ENCODE measurements around the gene PTGES. TPM values are rescaled to one million over a fixed set of nuclear protein-coding genes. Genes with fewer than 3 reads are reported as not detected.
"Not testable (repeated sequence)": the region's sequence is repeated elsewhere in the genome, so short reads cannot be mapped to it uniquely, and the experiment has no call there.

PTGES gene
- total RNA-seq, 2 donors from 2014 or later, result 2.5 to 5.0 TPM

GRCh38 chr9:129751841-129752801 is 721 bp downstream of the PTGES start:
- peak; percentile 80 for ATAC-seq
- intact Hi-C loops (cut with DNase I, micrococcal nuclease), result no loop called here
- peak; percentile 64 to 72 for DNase-seq

DNA sequence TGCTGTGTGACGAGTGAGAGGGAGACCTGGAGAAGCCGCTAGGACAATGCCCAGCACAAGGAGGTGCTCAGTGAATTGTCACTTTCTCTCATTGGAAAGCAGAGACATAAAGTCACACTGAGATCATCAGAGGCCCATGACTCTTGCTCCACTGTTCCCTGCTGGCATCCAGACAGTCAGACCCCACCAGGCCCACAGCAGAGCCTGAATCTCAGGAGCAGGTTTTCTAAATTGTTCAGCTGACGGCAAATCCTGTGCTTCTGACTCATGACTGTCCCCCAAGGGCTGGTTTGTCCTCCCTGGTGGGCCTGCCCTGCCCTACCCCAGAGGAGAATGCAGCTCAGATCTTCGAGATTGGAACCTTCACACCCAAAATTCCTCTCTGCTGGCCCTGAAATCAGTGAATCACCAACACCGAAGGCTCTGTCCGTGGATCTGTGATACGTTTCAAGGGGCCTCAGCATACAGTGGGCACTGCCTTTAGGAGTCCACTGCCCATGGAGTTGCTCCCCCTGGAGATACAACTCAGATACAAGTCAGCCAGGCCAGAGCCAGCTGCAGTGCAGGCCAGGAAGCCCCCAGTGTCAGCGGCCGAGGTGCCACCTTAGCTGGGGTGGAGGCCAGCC is 2.7 kb downstream of the PTGES start:
- ATAC-seq (no peak), DNase-seq (no peak)
- intact Hi-C loops (cut with DNase I, micrococcal nuclease), result no loop called here

DNA sequence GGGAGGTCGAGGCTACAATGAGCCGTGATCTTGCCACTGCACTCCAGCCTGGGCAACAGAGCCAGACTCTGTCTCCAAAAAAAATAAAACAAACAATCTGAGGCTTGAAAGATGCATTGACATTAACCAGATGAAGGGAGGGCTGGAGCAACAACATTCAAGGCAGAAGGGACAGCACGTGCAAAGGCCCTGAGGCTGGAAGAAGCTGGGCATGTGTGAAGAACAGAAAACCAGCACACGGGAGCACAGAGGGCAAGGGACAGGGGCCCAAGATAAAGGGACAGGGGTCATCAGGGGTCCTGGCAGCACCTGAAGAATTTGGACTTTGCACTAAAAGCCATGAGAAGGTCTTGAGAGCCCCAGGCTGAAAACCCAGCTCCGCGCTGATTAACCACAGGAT is 3.3 kb downstream of the PTGES start:
- DNase-seq (no peak), ATAC-seq (no peak)
- intact Hi-C loops (cut with DNase I, micrococcal nuclease), result no loop called here

DNA sequence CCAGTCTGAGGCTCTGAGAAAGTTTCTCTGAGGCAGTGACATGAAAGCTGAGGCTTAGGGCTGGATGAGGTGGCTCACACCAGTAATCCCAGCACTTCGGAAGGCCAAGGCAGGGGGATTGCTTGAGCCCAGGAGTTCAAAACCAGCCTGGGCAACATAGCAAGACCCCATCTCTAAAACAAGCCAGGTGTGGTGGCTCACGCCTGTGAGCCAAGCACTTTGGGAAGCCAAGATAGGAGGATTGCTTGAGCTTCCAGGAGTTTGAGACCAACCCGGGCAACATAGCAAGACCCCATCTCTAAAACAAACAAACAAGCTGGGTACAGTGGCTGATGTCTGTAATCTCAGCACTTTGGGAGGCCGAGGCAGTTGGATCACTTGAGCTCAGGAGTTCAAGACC is 3.8 kb downstream of the PTGES start:
- DNase-seq; intact Hi-C loops (cut with DNase I, micrococcal nuclease); ATAC-seq: not testable (repeated sequence)

DNA sequence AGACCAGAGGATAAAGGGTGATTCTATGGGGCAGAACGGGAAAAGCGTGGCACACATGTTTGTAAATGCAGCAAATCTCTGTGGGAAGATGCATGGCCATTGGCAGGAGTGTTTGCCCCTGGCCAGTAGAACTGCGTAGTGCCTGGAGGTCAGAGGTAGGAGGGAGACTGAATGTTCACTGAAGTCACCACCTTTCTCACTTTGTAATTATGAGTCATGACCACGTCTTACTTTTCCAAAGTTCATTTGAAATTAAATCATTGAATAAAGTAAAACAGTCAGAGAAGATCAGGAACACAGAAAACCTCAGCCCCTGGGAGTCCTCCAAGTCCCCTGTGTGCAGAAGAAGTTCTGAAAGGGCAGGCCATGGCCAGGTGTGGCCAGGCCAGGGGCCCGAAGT is 4.6 kb downstream of the PTGES start:
- ATAC-seq, result no peak
- no peak for DNase-seq
- intact Hi-C loops (cut with DNase I, micrococcal nuclease), result no loop called here

DNA sequence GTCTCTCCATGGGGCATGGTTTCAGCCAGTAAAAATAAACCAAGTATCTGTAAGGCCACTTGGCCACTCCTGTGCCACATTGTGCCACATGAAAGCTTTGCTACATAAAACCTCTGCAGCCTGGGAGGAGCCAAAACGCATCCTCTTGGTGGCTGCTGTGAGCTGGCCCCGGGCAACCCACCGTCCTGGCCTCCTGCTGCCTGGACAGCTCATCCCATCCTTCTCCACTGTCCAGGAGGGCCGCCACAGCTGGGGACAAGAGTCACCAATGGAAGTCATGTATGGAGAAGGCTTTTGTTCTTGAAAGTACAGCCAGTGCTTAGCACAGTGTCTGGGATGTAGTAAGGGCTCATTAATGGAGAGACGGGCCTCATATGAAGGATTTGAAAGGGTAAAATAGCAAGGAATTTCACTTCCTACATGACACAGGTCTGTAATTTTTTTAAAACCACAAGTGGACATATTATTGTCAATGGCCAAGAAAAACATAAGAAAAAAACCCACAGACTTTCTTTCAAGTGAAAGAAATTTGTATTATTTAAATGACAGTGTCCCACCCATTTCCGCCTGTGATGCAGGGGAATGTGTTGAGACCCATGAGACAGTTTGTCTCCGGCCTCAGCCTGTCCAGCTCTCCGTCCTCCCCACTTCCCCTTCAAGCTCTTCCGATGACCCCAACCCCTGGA is 6.6 kb downstream of the PTGES start:
- ATAC-seq (no peak), DNase-seq (no peak)
- intact Hi-C loops (cut with DNase I, micrococcal nuclease), result no loop called here

DNA sequence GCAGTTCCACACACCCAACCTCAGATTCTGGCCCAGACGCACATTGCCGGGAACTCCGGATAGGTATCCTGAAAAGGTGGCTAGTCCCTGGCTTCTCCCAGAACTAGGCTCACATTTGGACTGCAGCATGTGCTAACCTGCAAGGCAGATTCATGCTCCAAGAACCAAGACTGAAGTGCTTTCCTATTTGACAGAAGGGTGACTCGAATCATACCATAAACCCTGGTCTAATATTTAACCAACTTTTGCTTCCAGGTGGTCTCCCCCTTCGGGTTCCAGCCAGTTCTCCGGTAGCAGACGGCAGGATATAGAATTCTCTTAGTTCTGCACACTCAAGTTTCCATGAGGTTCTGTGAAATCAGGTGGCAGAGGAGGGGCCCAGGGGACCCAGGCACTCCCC is 7.6 kb downstream of the PTGES start:
- intact Hi-C loops (cut with DNase I, micrococcal nuclease), result no loop called here
- DNase-seq (no peak), ATAC-seq (no peak)

- DNase-seq (no peak), ATAC-seq (no peak)
- intact Hi-C loops (cut with DNase I, micrococcal nuclease), result no loop called here
Measured at GRCh38 chr9:129740666-129741464, 12.0 kb downstream of the PTGES start.

GRCh38 chr9:129740174-129740573 is 12.7 kb downstream of the PTGES start:
- ATAC-seq, result no peak
- intact Hi-C loops (cut with DNase I, micrococcal nuclease), result no loop called here
- DNase-seq, result no peak

DNA sequence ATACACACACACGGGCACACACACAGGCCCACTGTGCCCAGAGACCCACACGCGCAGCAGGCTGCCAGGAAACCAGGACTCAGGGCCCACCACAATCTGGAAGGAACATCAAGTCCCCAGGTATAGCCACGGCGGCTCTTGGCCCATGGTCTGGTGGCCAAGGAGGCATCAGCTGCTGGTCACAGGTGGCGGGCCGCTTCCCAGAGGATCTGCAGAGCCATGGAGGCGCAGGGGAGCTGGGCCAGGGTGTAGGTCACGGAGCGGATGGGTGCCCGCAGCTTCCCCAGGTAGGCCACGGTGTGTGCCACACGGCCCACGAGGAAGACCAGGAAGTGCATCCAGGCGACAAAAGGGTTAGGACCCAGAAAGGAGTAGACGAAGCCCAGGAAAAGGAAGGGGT is 13.4 kb downstream of the PTGES start:
- intact Hi-C loops (cut with DNase I, micrococcal nuclease), result loop anchor here (5.0 to 10.0 kb wide), 2 partner anchors 43 to 45 kb away; no protein-coding TSS in a partner anchor

DNA sequence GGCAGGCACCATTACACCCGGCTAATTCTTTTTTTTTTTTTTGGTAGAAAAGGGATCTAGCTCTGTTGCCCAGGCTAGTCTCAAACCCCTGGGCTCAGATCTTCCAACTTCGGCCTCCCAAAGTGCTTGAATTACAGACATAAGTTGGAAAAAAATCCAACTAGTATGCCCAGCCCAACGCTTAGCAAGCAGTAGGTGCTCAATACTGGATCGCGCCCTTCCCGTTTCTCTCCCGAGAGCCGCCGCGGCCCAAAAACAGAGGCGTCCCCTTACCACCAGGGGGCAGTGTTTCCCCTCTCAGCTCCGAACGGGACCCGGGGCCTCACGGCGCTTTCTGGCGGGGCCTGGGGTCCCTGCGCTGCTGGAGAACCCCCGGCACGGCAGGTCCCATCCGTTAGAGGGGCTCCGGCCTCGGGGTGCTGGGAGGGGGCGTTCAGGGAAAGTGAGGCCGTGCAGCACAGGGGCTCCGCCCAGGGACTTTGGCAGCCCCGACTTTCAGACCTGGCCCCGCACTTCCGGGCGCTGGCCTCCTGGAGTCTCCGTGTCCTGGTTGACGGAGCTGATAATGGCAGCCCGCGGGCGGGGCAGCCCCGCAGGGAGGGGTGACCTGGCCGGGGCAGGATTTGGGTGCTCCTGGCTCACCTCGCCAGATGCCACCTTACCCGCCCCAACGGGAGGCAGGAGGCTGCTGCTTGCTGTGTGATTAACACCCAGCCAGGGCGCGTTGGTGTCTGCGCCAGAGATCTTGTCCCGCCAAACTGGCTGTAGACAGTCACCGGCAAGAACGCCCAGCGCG is 15.2 kb downstream of the PTGES start:
- peak; percentile 94 for ATAC-seq
- intact Hi-C loops (cut with DNase I, micrococcal nuclease), result loop anchor here (5.0 to 10.0 kb wide), 2 partner anchors 45 to 47 kb away; no protein-coding TSS in a partner anchor

More for the DNA sequence above, 13.4 kb downstream of the PTGES start:
- ATAC-seq, result no peak
- no peak for DNase-seq

GRCh38 chr9:129736334-129736733 is 16.5 kb downstream of the PTGES start:
- no peak for ATAC-seq
- no peak for DNase-seq
- intact Hi-C loops (cut with DNase I, micrococcal nuclease), result loop anchor here (5.0 to 10.0 kb wide), 2 partner anchors 46 to 48 kb away; no protein-coding TSS in a partner anchor

More for the DNA sequence above, 15.2 kb downstream of the PTGES start:
- peak; percentile 70 to 90 for DNase-seq

DNA sequence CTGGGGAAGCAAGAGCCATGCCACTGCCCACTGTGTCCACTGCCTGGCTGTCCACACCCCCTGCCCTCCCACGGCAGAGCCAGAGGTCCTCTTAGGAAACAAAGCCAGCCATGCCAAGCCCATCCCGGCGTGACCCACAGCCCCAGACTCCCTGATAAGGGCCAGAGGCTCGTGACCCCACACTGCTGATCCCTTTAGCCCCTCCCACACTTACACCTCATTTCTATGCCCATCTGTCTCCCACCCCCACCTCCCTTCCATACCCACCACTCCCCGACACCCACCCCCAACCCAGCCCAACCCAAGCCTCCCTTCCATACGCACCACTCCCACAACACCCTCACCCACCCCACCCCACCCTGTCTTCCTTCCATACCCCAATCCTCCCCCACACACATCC is 17.3 kb downstream of the PTGES start:
- DNase-seq (no peak), ATAC-seq (no peak)
- intact Hi-C loops (cut with DNase I, micrococcal nuclease), result loop anchor here (5.0 to 10.0 kb wide), 2 partner anchors 47 to 49 kb away; no protein-coding TSS in a partner anchor

DNA sequence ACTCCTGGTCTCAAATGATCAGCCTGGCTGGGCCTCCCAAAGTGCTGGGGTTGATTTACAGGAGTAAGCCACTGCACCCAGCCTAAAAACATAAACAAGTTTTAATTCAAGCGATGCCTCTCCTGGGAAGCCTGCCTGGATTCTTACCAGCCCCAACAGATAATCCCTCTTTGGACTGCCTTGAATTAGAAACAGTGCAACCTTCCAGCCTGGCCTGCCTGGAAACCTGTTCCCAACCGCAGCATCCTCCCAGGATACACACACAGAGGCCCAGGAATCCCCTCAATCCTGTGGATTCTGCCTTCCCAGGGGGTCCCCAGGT is 19.2 kb downstream of the PTGES start:
- DNase-seq (no peak), ATAC-seq (no peak)
- intact Hi-C loops (cut with DNase I, micrococcal nuclease), result loop anchor here in 1 of 2 donors (10.0 kb wide), 1 partner anchor 51 kb away; no protein-coding TSS in a partner anchor

- intact Hi-C loops (cut with DNase I, micrococcal nuclease), result loop anchor here in 1 of 2 donors (10.0 kb wide), 1 partner anchor 52 kb away; no protein-coding TSS in a partner anchor
- ATAC-seq (no peak), DNase-seq (no peak)
Measured at GRCh38 chr9:129732946-129733631, 19.8 kb downstream of the PTGES start.

GRCh38 chr9:129732100-129732499 is 20.7 kb downstream of the PTGES start:
- DNase-seq (no peak), ATAC-seq (no peak)
- intact Hi-C loops (cut with DNase I, micrococcal nuclease), result loop anchor here in 1 of 2 donors (10.0 kb wide), 1 partner anchor 53 kb away; no protein-coding TSS in a partner anchor

DNA sequence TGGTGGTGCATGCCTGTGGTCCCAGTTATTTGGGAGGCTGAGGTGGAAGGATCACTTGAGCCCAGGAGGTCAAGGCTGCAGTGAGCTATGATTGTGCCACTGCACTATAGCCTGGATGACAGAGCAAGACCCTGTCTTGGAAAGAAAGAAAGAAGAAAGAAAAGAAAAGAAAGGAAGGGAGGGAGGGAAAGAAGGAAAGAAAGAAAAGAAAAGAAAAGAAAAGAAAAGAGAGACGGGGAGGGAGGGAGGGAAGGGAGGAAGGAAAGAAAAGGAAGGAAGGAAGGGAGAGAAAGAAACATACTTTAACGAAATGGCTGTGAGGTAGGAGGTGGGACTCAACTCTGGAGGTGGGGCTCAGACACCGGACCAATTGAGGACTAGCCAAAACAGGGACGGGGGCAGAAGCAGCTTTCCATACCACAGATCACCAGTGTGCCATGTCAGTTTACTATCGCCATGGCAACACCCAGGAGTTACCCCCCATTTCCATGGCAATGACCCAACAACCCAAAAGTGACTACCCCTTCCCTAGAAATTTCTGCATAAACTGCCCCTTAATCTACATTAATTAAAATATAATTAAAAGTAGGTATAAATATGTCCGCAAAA is 21.3 kb downstream of the PTGES start:
- no peak for ATAC-seq
- intact Hi-C loops (cut with DNase I, micrococcal nuclease), result loop anchor here in 1 of 2 donors (10.0 kb wide), 1 partner anchor 53 kb away; no protein-coding TSS in a partner anchor
- no peak for DNase-seq

All from left colon (tissue), 2 donors.